Mucosa of stomach (tissue), 1 donor: ENCODE measurements around the gene OR2Z1.

Experiments used
- H3K27me3 ChIP-seq: one replicate; pipeline ENCODE4 v1.7.0; 2013; ENCODE audit warnings: mild to moderate bottlenecking, low read length; ENCODE audit not compliant: control insufficient read depth, insufficient read depth
- H3K36me3 ChIP-seq: one replicate; pipeline ENCODE4 v1.7.0; 2013; ENCODE audit warnings: low read length; ENCODE audit not compliant: control insufficient read depth, insufficient read depth
- H3K4me1 ChIP-seq: one replicate; pipeline ENCODE4 v1.7.0; 2013; ENCODE audit warnings: mild to moderate bottlenecking, low read length; ENCODE audit not compliant: control insufficient read depth, insufficient read depth
- H3K4me3 ChIP-seq: one replicate; pipeline ENCODE4 v1.7.0; 2013; ENCODE audit warnings: low read length
- H3K9ac ChIP-seq: one replicate; pipeline ENCODE4 v1.7.0; 2013; ENCODE audit warnings: mild to moderate bottlenecking, low read length, moderate library complexity
- H3K9me3 ChIP-seq: one replicate; pipeline ENCODE4 v1.7.0; 2013; ENCODE audit warnings: mild to moderate bottlenecking, low read length, moderate library complexity; ENCODE audit not compliant: control insufficient read depth
- donor health status: Pancreatic carcinoma.

OR2Z1 gene

GRCh38 chr19:8721334-8721733, at the start of gene OR2Z1:
OR2Z1 (plus strand) TSS chr19:8721634; CDS start chr19:8731029, 9,395 bp downstream.
- Histone ChIP-seq H3K27me3 (no peaks in the 10 kb centered on the region), H3K36me3 (no peaks in the 10 kb centered on the region), H3K9me3 (no peaks in the 10 kb centered on the region), H3K4me1 (no peaks in the 10 kb centered on the region), H3K9ac (no peak within 1 kb of the TSS), H3K4me3 (no peak within 1 kb of the TSS)

DNA sequence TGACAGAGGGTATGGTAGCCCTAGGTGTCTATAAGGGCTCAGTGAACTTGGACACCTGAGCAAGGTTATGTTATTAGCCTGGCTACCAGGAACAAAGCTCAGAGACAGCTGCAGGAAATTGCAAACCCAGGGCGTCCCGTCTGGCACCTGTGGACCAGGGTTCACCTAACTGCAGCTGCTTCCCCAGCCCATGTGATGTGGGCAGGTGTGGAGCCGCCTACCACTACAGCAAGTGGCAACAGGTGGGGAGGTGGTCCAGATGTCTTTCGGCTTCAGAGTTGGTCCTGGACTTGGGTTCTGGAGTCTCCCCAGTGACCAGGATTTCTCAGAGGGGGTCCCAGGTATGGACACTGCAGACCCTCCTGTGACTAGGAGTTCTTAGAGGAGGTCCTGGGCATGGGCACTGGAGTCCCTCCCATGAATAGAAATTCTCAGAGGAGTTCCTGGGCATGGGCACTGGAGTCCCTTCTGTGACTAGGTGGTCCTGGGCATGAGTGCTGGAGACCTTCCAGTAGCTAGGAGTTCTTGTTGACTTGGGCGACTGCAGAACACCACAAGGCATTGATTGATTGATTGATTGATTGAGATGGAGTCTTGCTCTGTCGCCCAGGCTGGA, 48.0 kb upstream of the OR2Z1 start:
- no peak overlapping the region for H3K9ac ChIP-seq
- H3K36me3 ChIP-seq = no peaks in the 10 kb centered on the region
- no peaks in the 10 kb centered on the region for H3K27me3 ChIP-seq
- no peak overlapping the region for H3K4me3 ChIP-seq
- no peaks in the 10 kb centered on the region for H3K4me1 ChIP-seq
- H3K9me3 ChIP-seq = no peaks in the 10 kb centered on the region

DNA sequence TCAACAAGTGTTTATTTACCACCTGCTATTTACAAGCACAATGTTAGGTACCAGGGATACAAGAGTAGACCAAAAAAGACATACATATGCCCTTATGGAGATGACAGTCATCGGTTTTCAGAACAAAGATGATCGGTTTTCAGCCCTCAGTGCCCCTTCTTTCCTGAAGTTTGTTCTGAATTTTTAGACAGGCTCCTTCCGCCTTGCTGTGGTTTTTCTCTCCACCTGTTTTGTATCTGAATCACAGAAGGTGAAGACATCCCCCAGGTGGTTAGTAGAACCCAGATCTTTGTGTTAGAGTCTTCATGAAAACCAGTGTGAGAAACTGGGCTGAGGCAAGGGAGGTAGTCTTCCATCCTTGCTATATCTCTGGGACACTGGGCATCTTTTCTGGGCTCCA, 46.4 kb upstream of the OR2Z1 start:
- H3K27me3 ChIP-seq = no peaks in the 10 kb centered on the region

GRCh38 chr19:8678244-8678807, 43.1 kb upstream of the OR2Z1 start:
- no peaks in the 10 kb centered on the region for H3K27me3 ChIP-seq
- no peak overlapping the region for H3K9ac ChIP-seq
- no peak overlapping the region for H3K4me3 ChIP-seq
- H3K9me3 ChIP-seq = no peaks in the 10 kb centered on the region
- H3K36me3 ChIP-seq = no peaks in the 10 kb centered on the region
- no peaks in the 10 kb centered on the region for H3K4me1 ChIP-seq

More for the DNA sequence above, 46.4 kb upstream of the OR2Z1 start:
- no peaks in the 10 kb centered on the region for H3K36me3 ChIP-seq
- no peaks in the 10 kb centered on the region for H3K9me3 ChIP-seq
- H3K4me1 ChIP-seq = no peaks in the 10 kb centered on the region
- no peak overlapping the region for H3K9ac ChIP-seq
- H3K4me3 ChIP-seq = no peak overlapping the region

GRCh38 chr19:8680676-8681344, 40.6 kb upstream of the OR2Z1 start:
- no peaks in the 10 kb centered on the region for H3K36me3 ChIP-seq
- H3K9me3 ChIP-seq = no peaks in the 10 kb centered on the region
- no peak overlapping the region for H3K9ac ChIP-seq
- no peak overlapping the region for H3K4me3 ChIP-seq
- H3K27me3 ChIP-seq = no peaks in the 10 kb centered on the region
- H3K4me1 ChIP-seq = no peaks in the 10 kb centered on the region

- Histone ChIP-seq H3K36me3 (no peaks in the 10 kb centered on the region), H3K27me3 (no peaks in the 10 kb centered on the region), H3K9ac (no peak overlapping the region), H3K4me1 (no peaks in the 10 kb centered on the region), H3K4me3 (no peak overlapping the region), H3K9me3 (no peaks in the 10 kb centered on the region)
Measured at GRCh38 chr19:8681345-8682029, 39.9 kb upstream of the OR2Z1 start.

DNA sequence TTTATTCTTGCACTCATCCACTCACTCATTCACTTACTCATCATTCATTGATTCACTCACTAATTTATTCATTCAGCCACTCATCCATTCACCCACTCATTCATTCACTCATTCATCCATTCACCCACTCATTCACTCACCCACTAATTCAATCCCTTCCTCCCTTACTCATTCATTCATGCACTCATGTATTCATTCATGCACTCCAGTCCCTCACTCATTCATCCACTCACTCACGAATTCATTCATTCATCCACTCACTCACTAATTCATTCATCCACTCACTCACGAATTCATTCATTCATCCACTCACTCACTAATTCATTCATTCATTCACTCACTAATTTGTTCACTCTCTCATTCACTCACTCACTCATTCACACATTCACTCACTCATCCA, 39.0 kb upstream of the OR2Z1 start:
- H3K9me3 ChIP-seq = no peaks in the 10 kb centered on the region
- H3K36me3 ChIP-seq = no peaks in the 10 kb centered on the region
- no peaks in the 10 kb centered on the region for H3K27me3 ChIP-seq
- no peak overlapping the region for H3K4me3 ChIP-seq
- no peaks in the 10 kb centered on the region for H3K4me1 ChIP-seq
- H3K9ac ChIP-seq = no peak overlapping the region

DNA sequence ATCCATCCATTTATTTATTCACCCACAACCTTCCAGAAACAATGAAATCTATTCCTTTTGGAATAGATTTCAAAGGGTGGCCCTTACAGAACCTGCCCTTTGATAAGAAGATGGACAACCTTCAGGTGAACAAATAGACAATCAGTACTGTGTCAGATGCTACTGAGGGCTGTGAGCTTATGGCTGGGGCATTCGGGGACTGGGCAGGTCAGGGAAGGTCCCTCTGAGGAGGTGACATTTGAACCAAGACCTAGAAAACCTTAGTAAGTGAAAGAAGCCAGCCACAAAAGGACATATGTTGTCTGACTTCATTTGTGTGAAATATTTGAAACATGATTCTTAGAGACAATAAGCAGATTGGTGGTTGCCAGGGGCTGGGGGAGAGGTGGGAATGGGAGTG, 38.5 kb upstream of the OR2Z1 start:
- no peak overlapping the region for H3K9ac ChIP-seq
- H3K27me3 ChIP-seq = no peaks in the 10 kb centered on the region
- no peaks in the 10 kb centered on the region for H3K36me3 ChIP-seq
- H3K9me3 ChIP-seq = no peaks in the 10 kb centered on the region
- H3K4me3 ChIP-seq = no peak overlapping the region
- no peaks in the 10 kb centered on the region for H3K4me1 ChIP-seq

DNA sequence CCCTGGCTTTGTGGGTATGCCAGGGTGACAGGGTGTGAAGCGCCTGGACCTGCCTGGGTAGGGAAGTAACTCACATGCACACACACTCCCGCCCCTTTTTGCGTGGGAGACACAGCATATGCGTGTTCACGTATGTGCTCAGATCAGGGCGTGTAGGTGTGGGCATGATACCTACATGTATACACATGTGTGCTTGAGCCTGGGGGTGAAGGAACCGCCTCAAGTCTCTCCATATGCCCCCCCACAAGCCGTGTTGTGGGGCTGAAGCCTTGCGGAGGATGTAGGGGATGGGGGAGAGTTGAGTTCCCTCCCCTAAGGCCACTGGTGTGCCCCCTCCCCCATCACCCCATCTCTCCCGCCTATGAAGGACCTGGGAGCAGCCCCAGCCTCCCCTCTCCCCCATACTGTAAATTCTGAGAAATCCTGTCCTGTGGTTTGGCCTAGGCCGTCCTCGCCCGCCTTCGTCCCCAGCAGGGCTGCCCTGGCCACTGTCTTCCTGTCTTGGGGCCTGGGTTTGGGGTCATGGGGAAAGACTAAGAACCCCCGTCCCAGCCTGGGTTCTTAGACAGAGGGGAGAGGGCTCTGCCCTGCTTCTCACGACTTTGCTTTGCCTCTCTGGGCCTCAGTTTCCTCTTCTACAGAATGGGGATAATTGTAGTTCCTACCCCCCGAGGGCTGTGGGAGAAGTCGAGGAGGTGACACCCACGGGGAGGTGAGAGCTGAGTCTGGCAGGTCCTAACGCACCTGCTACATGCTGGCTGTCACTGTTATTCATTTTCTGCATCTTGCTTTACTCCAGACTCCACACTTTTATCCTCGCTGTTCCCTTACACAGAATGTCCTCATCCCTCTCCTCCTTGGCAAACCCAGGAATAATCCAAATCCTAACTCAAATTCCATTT, 37.2 kb upstream of the OR2Z1 start:
- Histone ChIP-seq H3K36me3 (no peaks in the 10 kb centered on the region), H3K27me3 (no peaks in the 10 kb centered on the region), H3K4me1 (no peaks in the 10 kb centered on the region), H3K4me3 (no peak overlapping the region), H3K9me3 (no peaks in the 10 kb centered on the region), H3K9ac (no peak overlapping the region)

GRCh38 chr19:8686549-8686948, 34.9 kb upstream of the OR2Z1 start:
- Histone ChIP-seq H3K27me3 (no peaks in the 10 kb centered on the region), H3K4me1 (no peaks in the 10 kb centered on the region)

GRCh38 chr19:8688930-8689329, 32.5 kb upstream of the OR2Z1 start:
- Histone ChIP-seq H3K4me3 (no peak overlapping the region), H3K9me3 (no peaks in the 10 kb centered on the region), H3K4me1 (no peaks in the 10 kb centered on the region), H3K27me3 (no peaks in the 10 kb centered on the region), H3K36me3 (no peaks in the 10 kb centered on the region), H3K9ac (no peak overlapping the region)

More at GRCh38 chr19:8686549-8686948, 34.9 kb upstream of the OR2Z1 start:
- H3K4me3 ChIP-seq = no peak overlapping the region
- no peak overlapping the region for H3K9ac ChIP-seq
- H3K9me3 ChIP-seq = no peaks in the 10 kb centered on the region
- H3K36me3 ChIP-seq = no peaks in the 10 kb centered on the region
